Stromal cell of bone marrow (primary cell): ENCODE data around the gene MYO1E.
"Not testable (repeated sequence)": the region's sequence is repeated elsewhere in the genome, so short reads cannot be mapped to it uniquely, and the experiment has no call there.

Experiments
- DNase-seq: peaks from one replicate; pipeline ENCODE4 v3.0.0-alpha.2; 2012; ENCODE audit warnings: low read depth

MYO1E gene

DNA sequence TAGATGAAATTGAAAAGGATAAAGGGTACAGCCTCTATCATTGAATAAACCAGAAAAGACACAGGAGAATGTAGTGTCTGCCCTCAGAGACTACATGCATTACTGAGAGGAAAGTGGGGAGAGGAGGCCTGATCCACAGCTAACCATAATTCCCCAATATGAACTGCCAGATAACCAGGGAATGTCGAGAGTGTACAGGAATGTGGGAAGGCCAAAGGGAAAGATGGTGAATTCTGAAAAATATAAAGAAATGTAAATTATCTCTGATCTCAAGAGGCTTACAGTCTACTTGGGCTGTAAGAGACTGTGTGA, 22.3 kb downstream of the MYO1E start:
- no peak for DNase-seq

DNA sequence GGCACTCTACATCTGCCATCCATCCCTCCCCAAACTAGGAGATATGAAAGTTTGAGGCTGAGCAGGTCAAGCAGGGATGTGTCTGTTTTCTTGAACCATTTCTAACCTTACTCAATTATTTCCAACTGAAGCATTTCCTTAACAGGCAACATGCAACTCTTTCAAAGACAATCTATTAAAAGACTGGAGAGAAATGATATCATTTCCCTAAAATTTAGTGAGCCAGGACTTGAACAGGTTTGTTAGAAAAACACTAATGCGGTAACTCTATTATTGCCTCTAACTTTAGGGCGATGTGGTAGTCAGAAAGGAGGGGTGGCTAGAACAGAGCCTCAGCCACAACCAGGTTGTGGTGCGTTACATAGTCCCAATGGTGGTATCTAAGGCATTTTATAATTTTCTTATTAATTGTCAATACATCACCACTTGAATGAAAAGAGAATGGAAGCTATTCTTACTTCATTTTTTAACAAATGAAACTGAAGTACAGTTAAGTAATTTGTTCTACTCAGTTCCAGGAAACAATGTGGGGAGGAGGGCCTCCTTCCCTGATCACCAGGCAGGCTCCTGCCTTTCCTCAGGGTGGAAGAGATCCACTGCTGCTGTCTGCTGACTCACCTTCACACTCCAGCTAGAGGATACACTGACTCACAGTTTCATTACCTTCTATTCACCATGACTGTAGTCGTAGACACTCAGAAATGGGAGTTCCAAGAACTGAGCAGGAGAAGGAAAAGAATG, 22.8 kb downstream of the MYO1E start:
- peak; percentile 84 for DNase-seq

DNA sequence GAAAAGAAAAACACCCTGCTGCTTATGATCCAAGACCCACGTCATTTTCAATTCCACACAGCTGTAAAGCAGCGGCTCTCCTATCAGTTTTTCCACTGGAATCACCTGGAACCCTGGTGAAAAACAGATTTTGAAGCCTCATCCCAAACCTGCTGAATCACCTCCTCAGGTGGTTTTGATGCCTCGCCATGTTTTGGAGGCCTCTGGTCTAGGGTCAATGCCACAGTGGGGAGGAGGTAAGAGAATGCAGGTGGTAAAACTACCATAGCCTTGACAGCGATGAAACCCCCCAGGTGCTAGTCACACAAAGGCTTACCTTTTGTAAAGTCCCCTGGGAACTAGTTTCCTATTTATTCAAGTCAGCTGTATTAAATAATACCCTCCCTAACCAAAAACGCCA, 24.8 kb downstream of the MYO1E start:
- no peak for DNase-seq

DNA sequence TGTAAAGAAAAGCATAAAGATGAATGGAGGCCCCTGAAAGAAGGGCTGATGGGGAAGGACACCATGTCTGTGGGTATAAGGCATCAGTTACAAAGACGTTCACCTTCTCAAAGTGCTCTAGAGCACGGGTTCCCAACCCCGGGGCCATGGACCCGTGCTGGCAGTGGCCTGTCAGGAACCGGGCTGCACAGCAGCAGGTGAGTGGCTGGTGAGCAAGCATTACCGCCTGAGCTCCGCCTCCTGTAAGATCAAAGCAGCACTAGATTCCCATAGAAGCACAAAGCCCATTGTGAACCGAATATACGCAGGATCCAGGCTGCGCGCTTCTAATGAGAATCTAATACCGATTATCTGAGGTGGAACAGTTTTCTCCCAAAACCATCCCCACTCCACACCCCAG, 25.7 kb downstream of the MYO1E start:
- DNase-seq, result no peak

DNA sequence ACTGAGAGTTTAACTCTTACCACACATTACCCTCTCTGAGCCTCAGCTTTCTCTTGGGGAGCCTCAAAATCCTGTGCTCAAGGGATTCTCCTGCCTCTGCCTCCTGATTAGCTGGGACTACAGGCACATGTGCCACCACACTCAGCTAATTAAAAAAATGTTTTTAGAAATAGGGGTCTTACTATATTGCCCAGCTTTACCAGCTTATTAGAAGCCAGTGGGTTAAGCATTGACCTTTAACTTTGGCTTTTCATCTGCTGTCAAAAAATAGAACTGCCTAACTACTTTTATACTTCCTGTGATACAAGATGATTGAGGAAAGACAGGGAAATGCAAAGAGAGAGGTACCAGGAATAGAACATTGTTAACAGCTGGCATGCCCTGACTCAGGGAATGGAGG, 27.3 kb downstream of the MYO1E start:
- DNase-seq, result no peak

DNA sequence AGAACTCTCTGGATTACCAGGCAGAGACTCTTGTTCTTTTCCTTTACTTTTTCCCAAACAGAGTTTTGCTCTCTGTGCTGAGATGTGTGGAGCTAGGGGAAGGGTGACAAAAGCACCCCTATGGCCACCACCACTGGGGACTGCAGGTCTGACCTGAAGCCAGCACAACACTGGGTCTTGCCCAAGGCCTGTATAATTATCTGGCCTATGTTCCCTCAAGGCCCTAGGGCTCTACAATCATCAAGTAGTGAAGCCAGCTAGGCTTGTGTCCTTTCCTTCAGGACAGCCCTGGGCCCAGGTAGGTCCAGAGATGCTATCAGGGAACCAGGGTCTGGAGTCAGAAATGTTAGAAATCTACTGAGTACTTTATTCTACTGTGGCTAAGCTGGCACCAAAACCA, 28.4 kb downstream of the MYO1E start:
- no peak for DNase-seq

DNA sequence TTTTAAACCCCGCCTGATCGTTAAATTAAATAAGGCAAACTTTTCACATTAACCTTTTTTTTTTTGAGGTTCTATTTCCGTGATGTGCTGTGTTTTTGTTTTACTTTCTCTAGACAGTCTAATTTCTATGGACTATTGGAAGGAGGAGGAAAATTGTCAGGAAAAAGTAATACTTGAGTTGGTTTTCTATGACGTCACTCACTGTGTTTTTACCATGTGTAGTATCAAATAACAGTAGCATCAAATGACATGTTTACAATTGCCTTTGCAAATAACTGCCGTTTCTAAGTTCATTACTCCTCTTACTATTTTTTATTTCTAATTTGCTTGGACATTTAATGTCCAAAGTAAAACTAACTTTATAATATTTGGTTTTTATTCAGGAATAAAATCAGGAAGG, 32.3 kb downstream of the MYO1E start:
- DNase-seq, result no peak

DNA sequence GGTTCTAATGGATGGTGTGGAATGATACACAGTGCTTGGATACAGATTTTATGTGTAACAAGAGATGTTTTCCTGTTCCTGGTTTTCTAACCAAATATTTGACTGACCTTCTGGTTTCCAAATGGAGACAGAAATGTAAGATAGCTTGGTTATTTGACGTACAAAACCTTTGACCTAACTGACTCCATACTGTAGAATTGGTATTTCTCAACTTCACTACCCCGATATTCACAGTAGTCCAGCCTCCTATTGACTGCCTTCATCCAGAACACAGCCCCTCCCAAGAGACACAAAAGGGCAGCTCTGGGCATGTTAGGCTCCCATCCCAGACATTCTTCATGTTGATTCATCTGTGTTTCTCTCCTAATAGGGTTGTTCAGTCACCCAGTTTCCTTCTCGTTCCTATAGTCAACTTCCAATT, 33.4 kb downstream of the MYO1E start:
- DNase-seq, result peak; percentile 83

DNA sequence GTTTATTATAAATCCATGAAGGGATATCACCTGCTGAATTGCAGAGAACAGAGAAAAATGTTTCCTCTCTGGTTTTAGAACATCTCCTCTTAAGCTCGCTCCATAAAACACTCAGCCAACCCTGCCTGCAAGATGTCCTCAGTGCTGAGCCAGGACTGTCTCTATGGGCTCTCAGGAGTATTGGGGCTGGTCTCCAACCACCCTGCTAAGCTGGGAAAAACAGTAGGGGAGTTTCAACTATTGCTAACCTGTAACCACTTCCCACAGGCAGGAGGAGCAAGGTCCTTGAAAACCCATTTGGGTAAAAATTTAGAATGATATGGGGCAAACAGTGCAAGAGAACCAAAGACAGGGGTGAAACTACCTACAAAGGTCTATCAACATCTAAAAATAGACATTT, 34.3 kb downstream of the MYO1E start:
- no peak for DNase-seq

DNA sequence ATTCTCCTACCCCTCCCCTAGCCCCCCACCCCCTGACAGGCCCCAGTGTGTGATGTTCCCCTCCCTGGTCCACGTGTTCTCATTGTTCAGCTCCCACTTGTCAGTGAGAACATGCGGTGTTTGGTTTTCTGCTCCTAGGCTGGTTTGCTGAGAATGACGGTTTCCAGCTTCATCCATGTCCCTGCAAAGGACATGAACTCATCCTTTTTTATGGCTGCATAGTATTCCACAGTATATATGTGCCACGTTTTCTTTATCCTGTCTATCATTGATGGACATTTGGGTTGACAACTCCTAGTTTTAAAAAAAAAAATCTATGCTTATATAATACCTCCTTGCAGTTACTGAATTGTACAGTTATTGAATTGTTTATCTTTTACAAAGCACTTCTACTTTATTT, 35.9 kb downstream of the MYO1E start:
- DNase-seq, result not testable (repeated sequence)

DNA sequence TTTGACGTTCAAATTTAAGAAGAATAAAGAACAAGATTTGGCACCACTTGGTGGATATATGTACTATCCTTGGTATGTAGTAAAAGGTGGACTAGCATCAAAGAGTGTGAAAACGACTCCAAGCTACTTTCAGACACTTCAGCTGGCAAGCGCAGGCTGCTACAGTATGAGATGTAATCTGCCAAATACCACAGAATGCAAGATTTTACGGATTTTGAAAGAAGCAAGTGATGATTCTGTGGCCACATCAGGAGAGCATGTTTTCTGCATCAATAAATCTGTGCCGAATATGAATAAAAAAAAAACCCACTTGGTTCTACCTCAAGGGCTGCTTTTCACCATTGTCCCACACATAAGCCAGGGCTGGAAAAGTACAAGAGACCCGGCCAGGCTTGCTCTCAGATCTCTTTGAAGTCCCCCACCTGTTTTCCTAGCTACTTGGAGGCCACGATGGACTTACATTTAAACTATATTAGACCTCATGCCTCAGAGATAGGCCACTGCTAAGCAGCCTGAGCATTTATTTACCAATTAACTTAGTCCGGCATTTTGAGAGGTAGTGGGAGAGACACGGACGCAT, 37.4 kb downstream of the MYO1E start:
- no peak for DNase-seq

DNA sequence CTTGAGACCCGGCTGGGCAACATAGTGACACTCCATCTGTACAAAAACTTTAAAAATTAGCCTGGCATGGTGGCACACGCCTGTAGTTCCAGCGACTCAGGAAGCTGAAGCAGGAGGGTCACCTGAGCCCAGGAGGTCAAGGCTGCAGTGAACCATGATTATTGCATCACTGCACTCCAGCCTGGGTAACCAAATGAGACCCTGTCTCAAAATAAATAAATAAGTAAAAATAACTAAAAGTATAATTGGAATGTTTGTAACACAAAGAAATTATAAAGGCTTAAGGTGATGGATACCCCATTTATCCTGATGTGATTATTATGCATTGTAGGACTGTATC, 38.6 kb downstream of the MYO1E start:
- no peak for DNase-seq

DNA sequence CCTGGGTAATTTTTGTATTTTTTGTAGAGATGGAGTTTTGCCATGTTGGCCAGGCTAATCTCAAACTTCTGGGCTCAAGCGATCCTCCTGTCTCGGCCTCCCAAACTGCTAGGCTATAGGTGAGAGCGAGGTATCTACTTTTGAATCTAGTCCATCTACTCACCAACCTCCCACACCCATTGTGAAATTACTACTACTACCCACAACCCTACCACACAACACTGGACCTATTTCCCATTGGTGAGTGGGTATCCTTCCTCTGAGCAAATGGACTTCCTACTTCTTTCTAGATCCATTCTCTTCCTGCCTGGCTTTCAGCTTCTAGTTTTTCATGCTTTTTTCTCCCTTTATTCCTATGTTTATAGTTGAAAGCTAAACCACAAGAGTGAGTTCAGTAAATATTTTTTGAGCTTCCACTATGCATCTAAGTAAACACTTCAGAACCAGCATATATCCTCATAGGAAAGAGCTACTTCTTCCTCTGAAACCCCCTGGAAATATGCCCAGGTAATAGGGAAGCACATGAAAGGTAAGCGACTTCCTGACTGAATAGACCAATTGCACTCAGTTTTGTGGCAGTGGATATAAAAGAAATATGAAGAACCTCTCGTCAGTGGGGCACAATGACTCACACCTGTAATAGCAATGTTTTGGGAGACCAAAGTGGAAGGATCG, 39.1 kb downstream of the MYO1E start:
- no peak for DNase-seq

DNA sequence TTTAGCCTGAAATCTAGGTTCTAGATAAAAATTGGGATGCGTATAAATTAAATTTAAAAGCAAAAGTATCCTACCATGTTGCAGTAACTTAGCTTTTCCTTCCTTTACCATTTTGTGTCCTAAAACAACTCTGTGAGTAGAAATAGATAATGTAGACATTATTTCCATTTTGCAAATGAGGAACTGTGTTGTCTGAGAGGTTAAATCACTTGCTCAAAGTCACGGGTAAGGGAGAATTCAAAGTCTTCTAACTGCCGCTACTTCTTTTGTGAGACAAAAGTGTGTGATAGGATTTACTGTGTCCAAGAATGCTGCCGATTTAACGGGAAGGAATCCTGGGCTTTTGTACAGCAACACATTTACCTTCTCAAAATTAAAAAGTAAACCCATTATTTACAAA, 40.7 kb downstream of the MYO1E start:
- DNase-seq, result no peak

DNA sequence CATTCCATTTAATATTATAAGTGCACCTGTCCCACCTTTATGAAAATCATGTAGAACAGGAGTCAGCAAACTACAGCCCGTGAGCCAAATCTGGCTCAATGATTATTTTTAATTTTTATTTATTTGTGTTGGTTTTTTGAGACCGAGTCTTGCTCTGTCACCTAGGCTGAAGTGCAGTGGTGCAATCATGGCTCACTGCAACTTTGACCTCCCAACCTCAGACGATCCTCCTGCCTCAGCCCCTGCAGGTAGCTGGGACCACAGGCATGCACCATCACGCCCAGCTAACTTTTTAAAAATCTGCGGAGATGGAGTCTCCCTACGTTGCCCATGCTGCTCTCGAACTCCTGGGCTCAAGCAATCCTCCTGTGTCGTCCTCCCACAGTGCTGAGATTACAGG, 42.0 kb downstream of the MYO1E start:
- DNase-seq, result no peak

DNA sequence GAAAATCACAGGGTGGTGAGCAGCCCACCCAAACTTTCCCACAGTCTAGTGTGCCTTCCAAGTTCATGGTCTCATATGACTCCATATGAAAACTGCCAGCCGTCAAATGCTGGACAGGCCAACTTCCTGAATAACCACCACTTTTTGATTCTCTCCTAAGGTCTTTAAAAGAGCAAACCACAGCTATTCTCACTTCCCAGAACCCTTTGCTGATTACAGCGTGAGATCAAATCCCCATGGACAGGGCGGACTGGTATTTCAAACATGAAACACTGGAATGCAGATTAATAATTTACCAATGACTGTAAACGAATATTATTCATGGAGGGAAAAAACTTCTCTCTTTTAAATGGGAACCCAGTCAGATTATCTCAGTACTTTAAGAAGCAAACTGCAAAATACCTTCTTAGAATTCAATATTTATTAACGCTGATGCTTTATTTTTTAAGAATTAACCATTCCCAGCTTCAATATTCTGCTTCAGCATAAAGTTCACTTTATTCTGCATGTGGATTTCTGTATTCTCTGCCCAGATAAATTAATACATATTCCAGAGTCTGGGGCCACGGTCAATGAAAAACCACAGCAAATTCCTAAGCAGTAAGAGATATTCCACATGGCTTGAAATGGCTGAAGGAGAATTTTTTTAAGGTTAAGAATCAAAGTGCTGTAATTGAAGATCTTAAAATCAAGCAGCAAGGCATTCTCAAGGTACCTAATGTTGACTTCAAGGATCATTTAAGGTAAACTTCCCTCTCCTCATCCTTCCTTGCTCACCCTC, 42.9 kb downstream of the MYO1E start:
- peak; percentile 91 for DNase-seq

DNA sequence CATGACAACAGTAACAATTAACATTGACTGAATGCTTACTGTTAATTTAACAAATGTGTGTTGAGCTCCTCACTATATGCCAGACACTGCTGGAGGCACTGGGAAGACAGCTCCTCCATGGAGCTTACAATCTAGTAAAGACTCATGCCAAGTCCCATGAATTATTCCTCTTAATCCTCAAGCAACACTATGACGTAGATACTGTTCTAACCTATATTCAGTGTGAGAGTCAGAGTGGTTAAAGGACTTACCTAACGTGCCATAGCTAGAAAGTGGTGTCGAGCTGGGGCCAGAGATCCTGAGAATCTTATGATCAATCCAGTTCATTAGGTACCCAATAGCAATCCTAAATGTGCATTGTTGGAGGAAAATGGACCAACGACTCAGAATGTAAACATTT, 43.6 kb downstream of the MYO1E start:
- no peak for DNase-seq

DNA sequence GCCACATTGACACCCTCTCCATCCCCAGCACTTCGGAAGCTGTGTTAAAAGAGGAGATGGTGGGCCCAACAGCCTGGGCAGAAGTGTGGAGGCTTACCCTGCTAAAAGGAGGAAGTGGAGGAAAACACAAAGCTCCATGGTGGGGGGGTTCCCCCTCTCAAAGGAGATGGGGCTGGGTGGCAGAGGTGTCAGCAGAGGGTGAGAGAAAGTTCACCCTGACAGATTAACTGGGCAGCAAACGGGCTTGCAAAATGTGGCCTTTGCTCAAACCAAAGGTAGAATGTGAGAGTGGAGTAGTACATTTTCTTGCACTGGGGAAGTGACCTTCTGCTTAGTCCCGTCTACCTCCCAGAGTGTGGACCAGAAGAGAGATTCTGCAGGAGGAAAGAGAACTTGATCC, 44.7 kb downstream of the MYO1E start:
- DNase-seq, result no peak

DNA sequence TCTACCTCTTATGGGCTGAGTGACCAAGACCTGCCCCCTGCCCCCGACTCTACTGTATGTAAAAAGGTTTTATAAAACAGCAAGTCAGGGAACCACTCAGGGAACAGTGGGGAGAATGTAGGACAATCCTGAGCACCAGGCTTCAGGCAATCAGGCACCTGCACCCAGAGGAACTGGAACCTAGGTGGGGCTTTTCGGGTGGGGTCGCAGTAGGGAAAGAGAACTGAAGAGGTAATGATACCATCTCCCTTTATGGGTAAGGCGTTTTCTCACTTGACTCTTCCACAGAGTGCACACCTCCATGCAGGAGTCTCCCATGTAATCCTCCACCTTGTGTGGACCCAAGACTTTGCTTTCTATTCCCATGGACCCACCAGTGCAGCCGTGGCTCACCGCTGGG, 45.8 kb downstream of the MYO1E start:
- no peak for DNase-seq

DNA sequence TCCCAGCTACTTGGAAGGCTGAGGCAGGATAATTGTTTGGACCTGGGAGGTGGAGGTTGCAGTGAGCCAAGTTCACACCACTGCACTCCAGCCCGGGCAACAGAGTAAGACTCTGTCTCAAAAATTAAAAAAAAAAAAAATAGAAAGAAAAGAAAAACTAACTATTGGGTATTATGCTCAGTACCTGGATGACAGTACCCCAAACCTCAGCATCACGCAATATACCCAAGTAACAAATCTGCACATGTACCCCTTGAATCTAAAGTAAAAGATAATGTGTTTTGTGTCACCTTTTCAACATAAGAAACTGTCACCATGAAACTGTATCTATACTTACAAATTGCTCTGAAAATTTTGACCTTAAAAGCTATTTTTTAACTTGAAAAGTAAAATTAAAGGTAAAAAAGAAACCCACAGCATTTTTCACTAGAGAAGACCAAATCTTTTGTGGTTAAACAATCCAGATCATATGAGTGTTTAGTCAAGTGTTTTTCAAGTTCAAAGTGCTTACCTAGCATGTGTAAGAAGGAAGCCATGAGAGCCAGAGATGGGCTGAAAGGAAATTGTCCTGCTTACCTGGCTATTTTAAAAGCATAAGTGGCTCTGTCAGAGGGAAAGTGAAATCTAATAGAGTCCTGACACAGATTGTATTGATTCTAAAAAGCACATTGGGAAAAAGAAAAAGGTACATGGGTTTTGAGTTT, 50.5 kb downstream of the MYO1E start:
- DNase-seq, result no peak

DNA sequence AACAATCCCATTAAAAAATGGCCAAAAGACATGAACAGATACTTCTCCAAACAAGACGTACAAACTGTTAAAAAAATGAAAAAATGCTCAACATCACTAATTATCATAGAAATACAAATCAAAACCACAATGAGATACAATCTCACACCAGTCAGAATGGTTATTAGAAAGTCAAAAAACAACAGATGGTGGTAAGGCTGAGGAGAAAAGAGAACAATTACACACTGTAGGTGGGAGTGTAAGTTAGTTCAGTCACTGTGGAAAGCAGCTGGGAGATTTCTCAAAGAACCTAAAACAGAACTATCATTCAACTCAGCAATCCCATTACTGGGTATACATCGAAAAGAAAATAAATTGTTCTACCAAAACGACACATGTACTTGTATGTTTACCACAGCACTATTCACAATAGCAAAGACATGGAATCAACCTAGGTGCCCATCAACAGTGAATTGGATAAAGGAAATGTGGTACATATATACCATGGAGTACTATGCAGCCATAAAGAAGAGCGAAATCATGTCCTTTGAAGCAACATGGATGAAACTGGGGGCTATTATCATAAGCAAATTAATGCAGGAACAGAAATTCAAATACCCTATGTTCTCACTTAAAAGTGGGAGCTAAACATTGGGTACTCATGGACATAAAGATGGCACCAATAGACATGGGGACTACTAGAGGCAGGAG, 51.5 kb downstream of the MYO1E start:
- no peak for DNase-seq

DNA sequence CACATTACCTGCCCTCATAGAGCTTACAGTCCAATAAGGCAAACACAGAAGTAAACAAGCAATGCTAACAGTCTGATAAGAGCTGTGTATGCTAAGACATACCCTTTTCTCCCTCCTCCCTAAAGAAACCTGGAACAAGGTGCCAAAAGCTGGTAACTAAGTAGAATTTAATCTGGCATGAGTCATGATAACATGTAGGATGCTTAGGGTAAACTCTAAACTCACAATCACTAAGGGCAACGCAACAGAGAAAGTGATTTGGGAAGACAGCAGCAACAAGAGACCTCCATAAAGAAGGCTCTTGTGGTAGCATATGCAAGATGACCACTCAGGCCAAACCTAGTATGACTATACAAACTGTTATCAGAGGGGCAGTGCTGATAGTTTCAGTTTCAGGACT, 55.5 kb downstream of the MYO1E start:
- no peak for DNase-seq
